ENCODE measurements around the gene PLXNA2. TPM values are rescaled to one million over a fixed set of nuclear protein-coding genes. Genes with fewer than 3 reads are reported as not detected.

PLXNA2 gene
- total and polyA plus RNA-seq, 11 donors, result 9.2 to 28.2 (median 18.0) TPM

GRCh38 chr1:208142590-208143382 lies 101.4 kb downstream of the PLXNA2 start:
- no peak overlapping the region for H3K4me3 ChIP-seq
- DNase-seq, result no peak
- peaks cover 0 to 14% (median 2%) of the 10 kb centered on the region in 12 donors for H3K4me1 ChIP-seq
- no peak for ATAC-seq
- no peaks in the 10 kb centered on the region for H3K9me3 ChIP-seq
- TF ChIP-seq CTCF (IDR thresholded peaks at IDR 0.05) (no peak), POLR2A (IDR thresholded peaks at IDR 0.05) (no peak)
- WGBS, 4 donors, result 80 to 88% (median 84%) methylated on average over 5 of the region's 5 CpGs
- peak overlapping the region in 1 of 12 donors; percentile 59 for H3K27ac ChIP-seq
- H3K27me3 ChIP-seq, result no peaks in the 10 kb centered on the region
- H3K36me3 ChIP-seq, result peaks cover 0 to 42% (median 17%) of the 10 kb centered on the region in 9 donors
- intact Hi-C loops (cut with DNase I), result no loop called here

GRCh38 chr1:208141610-208142192 lies 102.5 kb downstream of the PLXNA2 start:
- TF ChIP-seq POLR2A (IDR thresholded peaks at IDR 0.05) (no peak), CTCF (IDR thresholded peaks at IDR 0.05) (no peak)
- no peaks in the 10 kb centered on the region for H3K9me3 ChIP-seq
- intact Hi-C loops (cut with DNase I), result no loop called here
- peaks cover 0 to 13% (median 2%) of the 10 kb centered on the region in 12 donors for H3K4me1 ChIP-seq
- H3K27me3 ChIP-seq, result no peaks in the 10 kb centered on the region
- no peak overlapping the region for H3K4me3 ChIP-seq
- no peak for DNase-seq
- WGBS, 4 donors, result 82 to 88% (median 85%) methylated on average over 5 of the region's 5 CpGs
- peak overlapping the region in 1 of 12 donors; percentile 59 for H3K27ac ChIP-seq
- no peak for ATAC-seq
- H3K36me3 ChIP-seq, result peaks cover 0 to 42% (median 17%) of the 10 kb centered on the region in 9 donors

- peaks cover 0 to 46% (median 17%) of the 10 kb centered on the region in 9 donors for H3K36me3 ChIP-seq
Observed at GRCh38 chr1:208139434-208140045, 104.6 kb downstream of the PLXNA2 start.

More at GRCh38 chr1:208139434-208140045, 104.6 kb downstream of the PLXNA2 start:
- Histone ChIP-seq H3K9me3 (no peaks in the 10 kb centered on the region), H3K27ac (no peak overlapping the region), H3K4me1 (peaks cover 0 to 21% (median 3%) of the 10 kb centered on the region in 12 donors), H3K4me3 (no peak overlapping the region), H3K27me3 (no peaks in the 10 kb centered on the region)
- WGBS, 4 donors, result 56 to 96% (median 63%) methylated on average over 3 of the region's 3 CpGs
- ATAC-seq (no peak), DNase-seq (no peak)
- intact Hi-C loops (cut with DNase I), result loop anchor here in 1 of 10 donors (10.0 kb wide), 1 partner anchor 55 kb away; no protein-coding TSS in a partner anchor
- TF ChIP-seq CTCF (IDR thresholded peaks at IDR 0.05) (no peak), POLR2A (IDR thresholded peaks at IDR 0.05) (no peak)
